Stomach (tissue), 4 donors: Measurements from ENCODE around the gene MMUT.

Experiments used
- EP300 ChIP-seq: sonication (generic); formaldehyde crosslinking; IDR thresholded peaks from one replicate; pipeline ENCODE4 v1.6.1; 2017; ENCODE audit warnings: antibody characterized with exemption
- POLR2AphosphoS5 ChIP-seq, 3 donors: sonication (generic); formaldehyde crosslinking; IDR thresholded peaks; one replicate each; pipeline ENCODE4 v1.6.1; 2016; ENCODE audit warnings: antibody characterized with exemption in 3 of 3
- TF ChIP-seq, protein P1 (sequence below), 7 experiments: fragments of 450-650 bp in 4 of 7; fragments of 200-600 bp in 3 of 7; sonication (generic) in 3 of 7; IDR thresholded peaks; one replicate each; pipeline ENCODE4 v1.5.1; 2016 to 2019; ENCODE audit warnings: antibody characterized with exemption in 7 of 7, control low read depth in 2 of 7, mild to moderate bottlenecking in 1 of 7

- TF ChIP-seq, protein P1, sequence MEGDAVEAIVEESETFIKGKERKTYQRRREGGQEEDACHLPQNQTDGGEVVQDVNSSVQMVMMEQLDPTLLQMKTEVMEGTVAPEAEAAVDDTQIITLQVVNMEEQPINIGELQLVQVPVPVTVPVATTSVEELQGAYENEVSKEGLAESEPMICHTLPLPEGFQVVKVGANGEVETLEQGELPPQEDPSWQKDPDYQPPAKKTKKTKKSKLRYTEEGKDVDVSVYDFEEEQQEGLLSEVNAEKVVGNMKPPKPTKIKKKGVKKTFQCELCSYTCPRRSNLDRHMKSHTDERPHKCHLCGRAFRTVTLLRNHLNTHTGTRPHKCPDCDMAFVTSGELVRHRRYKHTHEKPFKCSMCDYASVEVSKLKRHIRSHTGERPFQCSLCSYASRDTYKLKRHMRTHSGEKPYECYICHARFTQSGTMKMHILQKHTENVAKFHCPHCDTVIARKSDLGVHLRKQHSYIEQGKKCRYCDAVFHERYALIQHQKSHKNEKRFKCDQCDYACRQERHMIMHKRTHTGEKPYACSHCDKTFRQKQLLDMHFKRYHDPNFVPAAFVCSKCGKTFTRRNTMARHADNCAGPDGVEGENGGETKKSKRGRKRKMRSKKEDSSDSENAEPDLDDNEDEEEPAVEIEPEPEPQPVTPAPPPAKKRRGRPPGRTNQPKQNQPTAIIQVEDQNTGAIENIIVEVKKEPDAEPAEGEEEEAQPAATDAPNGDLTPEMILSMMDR (IDR thresholded peaks at IDR 0.05), result no peak
- TF ChIP-seq EP300 (no peak), POLR2AphosphoS5 (IDR thresholded peaks at IDR 0.05) (no peak)
Observed at GRCh38 chr6:49509342-49509741, 46.3 kb upstream of the MMUT start.
